HuH-7 (cell line): ENCODE data around the gene SLC27A2.
"Not testable (repeated sequence)": the region's sequence is repeated elsewhere in the genome, so short reads cannot be mapped to it uniquely, and the experiment has no call there.

Experiments used
- DNase-seq: peaks from one replicate; pipeline ENCODE4 v3.0.0; 2011; ENCODE audit warnings: low spot score

SLC27A2 gene

DNA sequence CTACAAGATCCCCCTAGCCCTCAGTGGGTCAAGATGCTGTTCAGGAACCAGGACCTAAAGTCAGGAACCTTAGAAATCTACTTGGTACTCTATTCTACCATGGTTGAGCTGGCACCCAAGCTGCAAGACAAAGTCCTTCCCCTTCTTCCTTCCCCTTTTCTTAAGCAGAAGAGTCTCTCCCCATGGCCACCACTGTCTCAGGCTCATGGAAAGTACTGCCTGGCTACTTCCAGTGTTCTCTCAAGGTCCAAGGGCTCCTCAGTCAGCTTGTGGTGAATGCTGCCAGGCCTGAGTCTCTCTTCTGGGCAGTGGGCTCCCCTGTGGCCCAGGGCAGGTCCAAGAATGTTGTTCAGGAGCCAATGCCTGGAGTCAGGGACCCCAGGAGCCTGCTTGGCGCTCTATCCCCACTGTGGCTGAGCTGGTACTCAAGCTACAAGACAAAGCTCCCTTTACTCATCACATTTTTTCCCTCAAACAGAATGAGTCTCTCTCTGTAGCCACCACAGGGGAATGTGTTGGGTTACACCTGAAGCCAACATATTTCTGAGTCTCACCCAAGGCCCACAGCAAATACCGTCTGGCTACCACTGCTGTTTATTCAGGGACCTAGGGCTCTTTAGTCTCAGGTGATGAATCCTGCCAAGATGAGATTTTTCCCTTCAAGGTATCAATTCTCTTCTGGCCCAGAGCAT lies 18.1 kb upstream of the SLC27A2 start:
- no peak for DNase-seq

DNA sequence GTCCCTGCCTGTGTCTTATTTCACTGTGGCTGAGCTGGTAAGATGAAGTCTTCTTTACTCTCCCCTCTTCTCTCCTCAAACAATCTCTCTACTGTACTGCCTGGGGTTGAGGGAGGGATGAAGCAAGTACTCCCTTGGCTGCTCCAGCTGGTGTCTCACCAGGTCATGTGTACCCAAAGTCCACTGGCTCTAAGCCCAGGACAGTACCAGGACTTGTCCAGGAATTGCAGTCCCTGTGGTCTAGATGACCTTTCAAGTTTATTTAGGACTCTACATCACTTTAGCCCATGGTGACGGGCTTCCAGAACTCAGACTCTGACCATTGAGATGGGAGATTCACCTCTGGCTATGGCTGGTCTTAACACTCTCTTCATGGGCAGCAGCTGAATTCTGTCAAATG lies 17.5 kb upstream of the SLC27A2 start:
- no peak for DNase-seq

DNA sequence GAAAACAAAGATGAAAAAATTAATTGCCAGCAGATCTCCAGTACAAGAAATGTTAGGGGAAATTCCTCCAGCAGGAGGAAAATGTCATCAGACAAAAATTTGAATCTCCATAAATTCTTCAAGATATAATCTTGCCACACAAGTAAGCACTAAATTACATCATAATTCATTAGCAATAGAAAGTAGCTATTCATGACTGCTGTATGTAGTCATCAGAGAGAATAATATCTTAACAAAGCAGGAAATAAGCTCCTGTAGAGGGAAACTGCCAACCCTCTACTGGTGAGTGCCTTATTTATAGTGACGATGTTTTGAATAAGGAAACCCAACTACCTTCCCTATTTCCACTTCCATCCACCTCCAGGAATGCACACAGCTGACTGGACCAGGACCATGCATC lies 15.8 kb upstream of the SLC27A2 start:
- DNase-seq: no peak

DNA sequence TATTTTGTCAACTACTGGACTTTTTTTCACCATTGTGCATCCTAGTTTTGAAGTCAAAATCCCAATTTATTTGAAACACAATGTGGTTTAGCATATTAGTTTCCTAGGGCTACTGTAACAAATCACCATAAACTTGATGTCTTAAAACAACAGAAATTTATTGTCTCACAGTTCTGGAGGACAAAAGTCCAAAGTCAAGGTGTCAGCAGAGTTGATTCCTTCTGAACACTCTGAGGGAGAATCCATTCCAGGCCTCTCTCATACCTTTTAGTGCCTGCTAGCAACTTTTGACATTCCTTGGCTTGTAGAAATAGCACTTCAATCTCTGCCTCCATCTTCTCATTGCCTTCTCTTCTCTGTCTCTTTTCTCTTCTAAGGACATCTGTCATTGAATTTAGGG lies 14.9 kb upstream of the SLC27A2 start:
- DNase-seq: no peak

DNA sequence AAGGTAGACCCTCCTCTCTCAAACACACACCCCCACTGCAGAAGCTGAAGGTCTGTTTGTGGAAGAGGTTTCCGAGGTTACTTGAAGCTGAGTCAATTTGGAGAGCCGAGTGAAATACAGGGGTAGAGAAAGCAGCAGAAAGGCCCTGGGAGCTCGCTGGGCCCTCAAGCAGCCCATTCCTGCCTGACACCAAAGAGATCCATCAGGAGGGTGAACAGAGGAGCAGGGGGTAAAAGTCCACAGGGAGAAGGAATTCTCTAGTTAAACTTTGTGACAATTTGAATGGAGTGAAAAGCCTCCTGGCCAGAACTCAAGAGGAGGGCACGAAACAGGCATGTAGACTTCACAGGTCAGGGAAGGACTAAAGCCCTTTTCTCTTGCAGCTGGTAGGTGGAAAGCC lies 13.6 kb upstream of the SLC27A2 start:
- no peak for DNase-seq

DNA sequence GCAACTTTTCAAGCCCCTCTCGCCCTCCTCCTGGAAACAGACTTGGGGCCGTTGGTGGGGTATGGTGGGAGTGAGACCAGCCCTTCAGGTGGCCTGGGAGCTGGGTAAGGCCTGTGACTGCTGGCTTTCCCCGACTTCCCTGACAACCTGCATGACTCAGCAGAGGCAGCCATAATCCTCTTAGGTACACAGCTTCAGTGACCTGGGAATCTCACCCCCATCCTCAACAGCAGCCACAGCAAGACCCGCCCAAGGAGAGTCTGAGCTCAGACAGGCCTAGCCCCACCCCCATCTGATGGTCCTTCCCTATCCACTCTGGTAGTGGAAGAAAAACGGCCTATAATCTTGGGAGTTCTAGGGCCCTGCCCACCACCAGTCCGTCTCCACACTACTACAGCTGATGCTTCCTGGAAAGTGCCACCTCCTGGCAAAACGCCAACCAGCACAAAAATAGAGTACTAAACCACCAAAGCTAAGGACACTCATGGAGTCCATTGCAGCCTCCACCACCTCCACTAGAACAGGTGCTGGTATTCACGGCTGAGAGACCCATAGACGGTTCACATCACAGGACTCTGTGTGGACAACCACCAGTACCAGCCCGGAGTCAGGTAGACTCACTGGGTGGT lies 13.1 kb upstream of the SLC27A2 start:
- no peak for DNase-seq

DNA sequence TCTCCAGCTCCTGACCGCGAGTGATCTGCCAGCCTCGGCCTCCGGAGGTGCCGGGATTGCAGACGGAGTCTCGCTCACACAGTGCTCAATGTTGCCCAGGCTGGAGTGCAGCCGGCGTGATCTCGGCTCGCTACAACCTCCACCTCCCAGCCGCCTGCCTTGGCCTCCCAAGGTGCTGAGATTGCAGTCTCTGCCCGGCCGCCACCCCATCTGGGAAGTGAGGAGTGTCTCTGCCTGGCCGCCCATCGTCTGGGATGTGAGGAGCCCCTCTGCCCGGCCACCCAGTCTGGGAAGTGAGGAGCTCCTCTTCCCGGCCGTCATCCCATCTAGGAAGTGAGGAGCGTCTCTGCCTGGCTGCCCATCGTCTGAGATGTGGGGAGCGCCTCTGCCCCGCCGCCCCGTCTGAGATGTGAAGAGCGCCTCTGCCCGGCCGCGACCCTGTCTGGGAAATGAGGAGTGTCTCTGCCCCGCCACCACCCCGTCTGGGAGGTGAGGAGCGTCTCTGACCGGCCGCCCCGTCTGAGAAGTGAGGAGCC lies 9.6 kb upstream of the SLC27A2 start:
- not testable (repeated sequence) for DNase-seq

DNA sequence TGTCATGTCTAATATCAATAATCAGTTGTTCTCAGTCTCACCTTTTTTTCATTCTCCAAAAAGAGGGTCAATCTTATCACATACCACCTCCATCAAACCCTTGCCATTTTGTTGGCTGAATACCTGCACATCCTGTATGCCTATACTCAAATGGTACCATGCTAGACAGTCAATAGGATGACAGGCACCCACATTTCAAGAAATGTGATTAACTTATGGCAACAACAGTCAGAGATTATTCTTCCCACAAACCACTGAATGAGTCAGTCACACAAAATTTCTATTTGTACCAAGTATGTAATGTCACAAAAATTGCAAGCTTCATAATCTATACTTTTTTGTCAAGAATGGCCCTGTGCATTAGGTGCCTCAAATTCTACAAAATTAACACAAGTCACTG lies 5.1 kb upstream of the SLC27A2 start:
- no peak for DNase-seq

DNA sequence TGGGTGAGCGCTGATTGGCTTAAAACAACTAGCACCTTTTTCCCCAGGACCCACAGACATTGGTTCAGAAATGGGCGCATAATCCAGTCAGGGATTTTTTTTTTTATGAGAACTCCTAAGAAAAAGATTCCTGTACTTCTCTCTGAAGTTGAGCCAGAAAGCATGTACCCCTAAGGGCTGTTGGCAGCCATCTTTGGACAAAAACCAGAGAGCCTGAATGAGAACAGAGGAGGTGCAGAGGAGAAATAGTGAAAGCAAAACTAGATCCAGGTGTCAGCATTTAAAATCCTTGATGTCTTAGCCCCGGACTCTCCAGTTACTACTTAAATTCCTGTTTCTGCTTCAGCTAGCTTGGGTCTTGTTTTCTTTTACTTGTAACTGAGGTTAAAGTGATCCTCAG lies 1.9 kb upstream of the SLC27A2 start:
- DNase-seq: no peak

DNA sequence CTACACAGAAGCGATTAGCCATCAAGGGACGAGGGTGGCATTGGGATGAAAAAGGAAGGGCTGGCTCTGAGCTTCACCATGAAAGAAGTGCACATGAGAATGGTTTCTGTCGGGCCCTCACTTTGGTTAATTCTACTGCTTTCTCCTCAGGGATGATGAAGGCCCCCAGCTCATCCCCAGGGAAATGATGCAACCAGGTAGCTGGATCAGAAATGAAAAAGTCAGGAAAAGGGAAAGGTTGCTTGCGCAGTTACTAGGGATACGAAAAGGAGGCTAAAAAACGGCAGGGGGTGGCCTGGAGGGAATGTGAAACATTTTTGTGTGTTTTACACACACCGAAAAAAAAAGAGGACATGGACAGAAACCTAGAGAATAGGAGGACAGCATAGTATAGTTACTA lies 1.4 kb upstream of the SLC27A2 start:
- DNase-seq: no peak

DNA sequence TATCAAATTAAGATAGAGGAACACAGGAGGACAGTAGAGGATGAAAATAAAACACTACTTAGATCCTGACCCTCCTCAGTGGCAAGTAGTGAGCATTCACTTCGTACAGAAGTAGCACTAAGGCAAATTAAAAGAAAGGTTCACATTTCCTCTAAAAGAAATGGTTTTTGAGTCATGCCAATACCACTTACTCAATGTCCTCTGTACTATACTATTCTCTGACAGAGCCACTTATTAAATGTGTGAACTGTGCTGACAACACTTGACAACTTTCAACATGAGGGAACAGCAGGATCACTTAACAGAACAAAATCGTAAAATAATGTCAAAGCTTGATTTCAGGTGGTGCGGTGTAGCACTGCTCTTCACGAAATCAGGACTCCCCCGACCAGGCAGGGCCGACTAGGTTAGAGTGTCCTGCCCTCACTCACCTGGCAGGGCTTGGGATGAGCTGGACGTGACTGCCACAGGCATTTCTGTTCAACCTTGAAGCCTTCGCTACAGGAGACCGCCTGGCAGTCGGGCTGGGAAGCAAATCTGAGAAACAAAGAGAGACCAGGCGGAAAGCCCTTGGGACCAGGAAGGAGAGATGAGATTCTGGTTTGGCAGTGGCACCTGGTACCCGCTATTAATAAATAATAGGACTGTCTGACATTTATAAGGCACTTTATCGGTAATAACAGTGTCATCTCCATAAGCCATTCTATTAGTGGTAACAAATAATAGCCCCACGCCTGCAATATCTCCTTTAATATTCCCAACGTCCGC lies 611 bp upstream of the SLC27A2 start:
- no peak for DNase-seq

DNA sequence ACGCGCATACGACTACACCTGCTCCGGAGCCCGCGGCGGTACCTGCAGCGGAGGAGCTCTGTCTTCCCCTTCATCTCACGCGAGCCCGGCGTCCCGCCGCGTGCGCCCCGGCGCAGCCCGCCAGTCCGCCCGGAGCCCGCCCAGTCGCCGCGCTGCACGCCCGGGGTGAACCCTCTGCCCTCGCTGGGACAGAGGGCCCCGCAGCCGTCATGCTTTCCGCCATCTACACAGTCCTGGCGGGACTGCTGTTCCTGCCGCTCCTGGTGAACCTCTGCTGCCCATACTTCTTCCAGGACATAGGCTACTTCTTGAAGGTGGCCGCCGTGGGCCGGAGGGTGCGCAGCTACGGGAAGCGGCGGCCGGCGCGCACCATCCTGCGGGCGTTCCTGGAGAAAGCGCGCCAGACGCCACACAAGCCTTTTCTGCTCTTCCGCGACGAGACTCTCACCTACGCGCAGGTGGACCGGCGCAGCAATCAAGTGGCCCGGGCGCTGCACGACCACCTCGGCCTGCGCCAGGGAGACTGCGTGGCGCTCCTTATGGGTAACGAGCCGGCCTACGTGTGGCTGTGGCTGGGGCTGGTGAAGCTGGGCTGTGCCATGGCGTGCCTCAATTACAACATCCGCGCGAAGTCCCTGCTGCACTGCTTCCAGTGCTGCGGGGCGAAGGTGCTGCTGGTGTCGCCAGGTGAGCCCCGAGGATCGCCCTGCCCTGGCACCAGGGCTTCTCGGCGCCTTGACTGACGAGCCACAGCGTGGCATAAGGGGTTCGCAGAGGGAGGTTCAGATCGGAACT lies 420 bp downstream of the SLC27A2 start:
- no peak for DNase-seq

DNA sequence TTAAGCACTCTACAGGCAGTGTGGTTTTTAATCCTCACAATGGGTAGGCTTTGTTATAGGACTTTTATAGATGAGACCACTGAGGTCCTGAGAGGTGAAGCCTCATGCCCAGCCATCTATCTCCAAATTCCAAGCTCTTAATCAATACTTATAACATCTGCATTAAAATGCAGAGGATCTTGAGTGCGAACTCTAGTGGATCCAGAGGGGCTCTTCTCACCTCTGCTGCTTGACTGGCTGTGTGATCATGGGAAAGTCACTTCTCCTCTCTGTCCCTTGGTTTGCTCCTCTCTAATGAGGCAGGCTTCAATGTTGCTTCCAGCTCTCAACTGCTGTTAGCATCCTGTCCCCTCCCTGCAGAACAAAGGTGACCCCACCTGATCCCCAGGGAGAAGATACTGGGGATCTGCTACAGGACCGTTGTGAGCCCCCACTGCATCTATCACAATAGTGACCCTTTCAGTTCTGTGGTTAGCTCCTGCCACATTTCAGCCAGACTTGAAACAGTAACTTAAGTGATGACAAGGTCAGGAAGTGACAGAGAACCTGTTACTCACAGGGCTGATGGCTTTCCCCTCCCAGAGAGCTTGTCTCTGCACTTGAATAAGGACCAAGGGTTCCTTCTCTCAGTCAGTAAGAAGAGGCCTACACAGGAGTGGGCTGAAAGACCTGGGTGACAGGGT lies 1.3 kb downstream of the SLC27A2 start:
- DNase-seq: no peak

DNA sequence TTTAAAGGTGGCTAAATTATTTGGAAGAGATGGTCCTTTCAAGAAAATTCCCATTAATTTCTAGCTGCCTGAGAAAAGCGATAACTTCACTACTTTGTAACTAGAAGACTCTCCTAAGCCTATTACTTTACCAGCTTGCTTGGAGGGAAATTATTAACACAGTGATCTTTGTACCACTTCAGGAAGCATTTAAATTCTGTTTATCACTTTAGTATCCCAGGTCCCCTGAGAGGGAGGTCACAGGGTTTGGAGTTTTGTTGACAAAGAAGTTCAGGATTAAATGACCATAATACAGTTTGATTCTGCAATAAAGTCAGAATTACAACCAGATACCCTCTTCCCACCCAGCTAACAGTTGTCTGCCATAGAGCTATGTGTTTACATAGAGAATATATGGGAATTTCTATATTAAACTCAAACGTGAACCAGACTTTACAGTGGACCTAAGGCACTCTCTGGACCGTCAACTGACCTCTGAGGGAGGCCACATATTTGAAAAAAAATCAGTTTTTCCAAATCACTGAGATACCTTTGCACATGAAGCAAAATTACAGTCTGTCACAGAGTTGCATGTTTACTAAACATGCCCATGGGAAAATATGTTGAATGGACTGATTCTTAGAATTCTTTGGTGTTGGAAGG lies 3.0 kb downstream of the SLC27A2 start:
- peak; percentile 48 for DNase-seq

DNA sequence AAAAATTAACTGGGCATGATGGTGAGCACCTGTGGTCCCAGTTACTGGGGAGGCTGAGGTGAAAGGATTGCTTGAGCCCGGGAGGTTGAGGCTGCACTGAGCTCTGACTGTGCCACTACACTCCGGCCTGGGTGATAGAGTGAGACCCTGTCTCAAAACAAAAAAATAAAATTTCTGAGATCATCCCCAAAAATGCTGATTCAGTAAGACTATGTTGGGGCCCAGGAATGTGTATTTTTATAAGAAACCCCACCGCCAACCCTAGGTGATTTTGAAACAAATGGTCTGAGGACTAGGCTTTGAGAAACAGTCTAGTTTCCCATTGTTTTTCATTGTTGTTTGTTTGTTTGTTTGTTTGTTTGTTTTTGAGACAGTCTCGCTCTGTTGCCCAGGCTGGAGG lies 4.1 kb downstream of the SLC27A2 start:
- DNase-seq: no peak

DNA sequence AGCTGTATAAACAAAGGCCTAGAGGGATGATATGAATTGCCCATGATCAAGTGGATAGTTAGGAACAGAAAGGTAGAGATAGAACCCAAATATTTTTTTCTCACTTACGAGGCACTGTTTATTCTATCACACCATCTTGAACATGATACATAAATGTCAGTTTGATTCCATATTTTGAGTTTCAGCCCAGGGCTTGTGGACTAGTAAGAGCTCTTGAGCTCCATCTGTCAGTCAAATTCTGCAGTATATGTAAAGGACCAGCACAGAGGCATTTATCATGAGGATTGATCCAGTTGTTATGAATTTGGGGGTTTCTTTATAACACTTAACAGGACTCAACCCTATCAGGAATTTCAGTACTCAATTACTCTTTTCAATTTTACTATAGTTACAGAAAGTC lies 4.8 kb downstream of the SLC27A2 start:
- DNase-seq: no peak

DNA sequence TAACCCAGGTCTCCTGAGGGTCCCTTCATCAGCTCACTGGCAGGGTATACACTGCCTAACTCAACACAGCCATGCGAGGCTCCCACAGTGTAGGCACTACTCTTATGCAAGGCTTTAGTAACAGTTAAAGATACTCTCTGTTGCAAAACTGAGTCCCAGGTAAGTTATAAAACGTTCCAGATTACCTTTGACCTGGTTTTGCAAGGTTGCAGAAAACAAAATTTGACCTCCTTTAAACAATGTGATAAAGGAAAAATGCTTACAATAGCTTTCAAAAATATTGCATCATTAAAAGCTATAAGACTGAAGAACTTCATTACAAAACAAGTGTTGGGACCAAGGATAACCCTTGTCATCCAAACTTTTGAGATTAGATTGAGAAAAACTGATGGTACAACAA lies 5.5 kb downstream of the SLC27A2 start:
- no peak for DNase-seq

DNA sequence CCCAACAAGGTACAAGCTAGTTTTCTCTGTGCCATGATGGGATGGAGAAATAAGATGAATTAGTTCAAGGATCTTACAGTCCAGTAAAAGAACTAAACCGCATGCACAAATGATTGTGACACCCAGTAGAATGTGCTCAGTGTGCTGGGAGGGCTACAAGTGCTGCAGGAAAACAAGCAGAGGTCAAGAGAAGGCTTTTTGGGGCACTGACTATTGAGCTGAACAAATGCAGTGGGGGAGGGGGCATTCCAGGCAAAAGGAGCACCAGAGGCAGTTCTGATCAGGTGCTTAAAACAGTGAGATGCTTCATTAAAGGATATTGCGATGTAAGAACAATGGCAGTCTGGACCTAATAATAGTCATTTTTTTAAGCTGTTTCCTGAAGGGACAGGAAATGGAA lies 6.0 kb downstream of the SLC27A2 start:
- no peak for DNase-seq

DNA sequence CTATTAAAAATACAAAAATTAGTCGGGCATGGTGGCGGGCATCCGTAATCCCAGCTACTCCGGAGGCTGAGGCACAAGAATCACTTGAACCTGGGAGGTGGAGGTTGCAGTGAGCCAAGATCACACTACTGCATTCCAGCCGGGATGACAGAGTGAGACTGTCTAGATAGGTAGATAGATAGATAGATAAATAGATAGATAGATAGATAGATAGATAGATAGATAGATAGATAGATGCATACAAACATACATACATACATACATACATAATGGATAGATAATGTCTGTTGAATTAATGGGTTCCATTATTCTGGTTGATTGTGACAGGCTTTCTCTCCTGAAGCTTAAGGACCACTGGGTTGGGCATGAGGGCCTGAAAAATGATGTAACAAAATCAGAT lies 6.8 kb downstream of the SLC27A2 start:
- not testable (repeated sequence) for DNase-seq

DNA sequence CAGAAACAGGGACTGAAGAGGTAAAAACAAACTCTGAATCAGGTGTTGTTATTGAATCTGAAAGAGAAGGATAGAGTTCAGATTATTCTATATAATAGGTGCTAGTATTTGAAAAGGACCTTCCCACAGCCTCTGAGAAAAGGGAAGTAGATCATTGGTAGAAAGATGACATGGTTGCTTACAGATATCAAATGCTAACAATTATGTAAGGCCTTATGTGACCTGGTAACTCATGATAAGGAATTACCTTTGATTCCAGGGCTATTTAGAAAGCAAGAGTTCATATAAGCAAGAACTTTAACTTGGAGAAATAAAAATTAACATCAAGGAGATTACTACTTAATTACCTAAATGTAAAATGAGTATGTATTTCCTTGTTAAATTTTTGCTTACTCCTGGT lies 7.6 kb downstream of the SLC27A2 start:
- DNase-seq: no peak

DNA sequence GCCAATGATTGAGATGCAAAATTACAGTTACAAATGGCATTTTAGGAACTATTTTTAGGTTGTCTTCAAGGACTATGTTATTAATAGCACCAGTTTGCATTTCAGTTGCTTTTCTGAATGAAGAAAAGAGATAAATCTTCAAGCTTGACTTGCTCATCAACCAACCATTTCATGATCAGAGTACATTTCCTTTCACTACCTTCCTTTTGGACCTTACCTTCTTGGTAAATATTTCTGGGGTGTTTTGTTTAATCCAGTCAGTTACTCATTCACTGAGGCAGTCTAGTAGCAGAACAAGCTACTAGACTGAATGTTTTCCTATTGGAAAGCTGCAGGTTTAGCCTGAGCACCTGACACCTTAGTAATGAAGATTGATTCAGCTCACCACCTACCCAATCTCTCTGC lies 8.2 kb downstream of the SLC27A2 start:
- no peak for DNase-seq
